Measurements from ENCODE around the gene IGF1. TPM values are rescaled to one million over a fixed set of nuclear protein-coding genes. Genes with fewer than 3 reads are reported as not detected.
"Not testable (repeated sequence)": the region's sequence is repeated elsewhere in the genome, so short reads cannot be mapped to it uniquely, and the experiment has no call there.

The IGF1 gene
- total RNA-seq, 2 donors from 2014 or later: 61.6 to 75.9 TPM

DNA sequence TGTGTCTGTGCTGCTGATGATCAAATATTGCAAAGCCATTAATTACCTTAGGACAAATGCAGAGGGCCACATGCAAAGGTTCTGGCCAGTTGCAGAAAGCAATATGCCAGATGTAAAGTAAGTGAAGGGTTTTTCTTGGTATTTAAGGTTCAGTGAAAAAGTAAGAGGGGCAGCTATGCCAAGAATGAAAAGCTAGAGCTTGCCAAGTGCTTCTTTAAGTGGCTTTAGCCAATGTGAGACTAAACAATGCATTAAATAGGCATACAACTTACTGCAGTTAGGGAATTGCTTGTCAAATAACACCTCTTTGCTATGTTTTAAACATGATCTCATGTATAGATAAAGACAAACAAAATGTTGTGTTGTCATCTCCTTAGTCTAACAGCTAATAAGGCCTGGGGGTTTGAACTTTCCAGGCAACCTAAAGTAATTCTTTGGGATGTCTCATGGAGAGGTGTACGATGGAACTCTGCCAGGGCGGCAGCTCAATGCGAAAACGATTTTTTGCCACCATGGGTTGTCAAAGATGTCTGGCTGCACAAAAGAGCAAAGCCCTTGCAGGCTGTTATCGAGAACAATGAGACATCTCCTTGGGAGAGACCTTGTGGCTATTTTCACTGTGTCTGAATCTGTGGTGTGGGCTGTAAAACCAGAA is 12.0 kb downstream of the IGF1 start:
- DNase-seq (no peak), ATAC-seq (no peak)
- intact Hi-C loops (cut with DNase I): no loop called here

DNA sequence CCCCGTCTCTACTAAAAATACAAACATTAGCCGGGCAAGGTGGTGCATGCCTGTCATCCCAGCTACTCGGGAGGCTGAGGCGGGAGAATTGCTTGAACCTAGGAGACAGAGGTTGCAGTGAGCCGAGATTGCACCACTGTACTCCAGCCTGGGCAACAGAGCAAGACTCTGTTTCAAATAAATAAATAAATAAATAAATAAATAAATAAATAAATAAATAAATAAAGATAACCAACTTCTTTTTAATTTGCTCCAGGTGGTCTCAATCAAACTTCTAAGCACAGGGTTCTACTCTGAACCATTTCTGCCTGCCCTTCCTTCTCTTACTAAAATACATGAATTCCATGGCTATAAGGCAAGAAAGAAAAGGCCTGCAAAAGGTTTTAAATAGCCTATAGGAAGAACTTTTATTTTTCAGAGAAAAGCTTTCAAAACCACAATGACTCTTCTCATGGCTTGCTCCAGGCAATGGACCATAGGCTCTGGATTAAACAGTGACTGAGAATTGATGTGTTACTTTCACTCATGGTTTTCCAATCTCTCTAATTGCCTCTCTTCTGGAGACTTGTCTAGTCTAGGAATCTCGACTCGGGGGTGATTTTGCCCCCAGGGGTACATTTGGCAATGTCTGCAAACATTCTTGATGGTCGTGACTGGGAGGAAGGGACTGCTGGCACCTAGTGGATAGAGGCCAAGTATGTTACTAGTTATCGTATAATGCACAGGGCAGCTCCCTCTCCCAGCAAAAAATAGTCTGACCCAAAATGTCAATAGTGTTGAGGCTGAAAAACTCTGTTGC is 14.4 kb downstream of the IGF1 start:
- DNase-seq (no peak), ATAC-seq (no peak)
- intact Hi-C loops (cut with DNase I): no loop called here

DNA sequence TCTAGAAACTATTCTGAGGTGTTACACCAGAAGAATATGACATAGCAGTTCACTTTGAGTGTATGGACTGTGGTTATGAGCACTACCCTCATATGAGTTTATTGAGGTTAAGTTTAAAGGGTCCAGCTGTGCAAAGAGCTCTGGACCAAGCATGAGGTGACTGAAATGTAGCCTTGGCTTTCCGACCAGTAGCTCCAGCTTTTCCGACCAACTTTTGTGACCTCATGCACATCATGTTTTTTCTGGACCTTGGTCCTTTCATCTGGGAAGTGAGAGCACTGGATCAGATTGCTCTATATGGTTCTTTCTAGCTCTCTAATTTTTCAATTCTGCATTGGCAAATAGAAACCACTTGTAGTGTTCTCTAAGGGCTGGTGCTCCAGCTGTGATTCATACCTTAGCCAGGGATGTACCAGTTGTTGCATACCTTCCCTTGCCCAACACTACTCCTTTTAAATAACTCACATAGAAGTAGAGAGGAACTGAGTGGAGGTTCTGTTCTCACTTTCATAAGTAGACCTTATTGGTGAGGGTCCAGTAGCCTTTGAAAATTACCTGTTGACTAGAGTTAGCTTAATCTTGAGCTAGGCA is 16.6 kb downstream of the IGF1 start:
- ATAC-seq (peak in 1 of 2 donors; percentile 64), DNase-seq (no peak)
- intact Hi-C loops (cut with DNase I): no loop called here

DNA sequence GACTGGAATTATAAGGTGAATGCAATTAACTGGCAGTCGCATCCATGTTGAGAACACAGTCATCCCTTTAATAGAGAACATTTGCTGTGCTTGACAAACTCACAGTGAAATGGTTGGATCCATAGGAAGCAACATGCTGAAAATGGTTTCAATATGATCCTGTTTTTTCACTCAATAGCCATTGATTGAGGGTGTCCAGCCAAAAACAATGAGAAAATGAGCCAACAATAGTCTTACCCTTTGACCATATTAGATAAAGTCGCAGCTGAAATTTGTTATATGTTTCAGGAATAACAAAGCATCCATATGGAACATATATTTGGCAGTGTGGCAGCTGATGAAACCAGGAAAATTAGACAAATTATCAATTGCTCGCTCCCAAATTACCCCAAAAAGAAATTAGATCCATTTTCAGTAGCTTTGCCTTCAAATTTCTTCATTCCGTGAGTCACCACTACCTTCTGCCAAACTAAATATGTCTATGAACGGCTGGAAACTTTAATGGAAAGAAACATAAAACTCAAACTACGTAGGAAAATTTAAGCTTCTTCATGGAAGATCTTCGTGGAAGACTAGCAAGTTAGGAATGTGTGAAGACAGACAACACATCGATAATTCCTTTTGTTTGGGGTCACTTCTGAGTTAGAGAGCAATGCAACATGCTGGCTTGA is 17.4 kb downstream of the IGF1 start:
- intact Hi-C loops (cut with DNase I): no loop called here
- ATAC-seq: peak in 1 of 2 donors; percentile 62

DNA sequence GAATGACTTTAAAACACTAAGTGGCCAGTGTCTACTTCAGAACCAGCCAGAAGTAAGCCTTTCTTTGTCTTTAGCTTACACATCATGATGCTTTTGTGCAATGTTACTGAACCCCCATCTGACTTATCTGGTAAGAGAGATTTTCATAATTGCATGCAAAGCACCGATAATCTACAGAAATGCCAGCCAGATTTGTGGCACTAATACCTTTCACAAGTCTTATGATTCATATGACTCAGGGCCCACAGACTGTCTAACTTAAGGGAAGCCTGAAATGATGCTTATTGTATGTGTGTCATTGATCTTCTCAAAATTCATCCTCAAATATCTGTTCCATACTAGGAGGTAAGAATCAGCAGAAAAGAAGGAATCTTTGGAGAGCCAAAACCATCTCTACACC is 18.0 kb downstream of the IGF1 start:
- intact Hi-C loops (cut with DNase I): no loop called here
- ATAC-seq (no peak), DNase-seq (no peak)

More for the DNA sequence above, 17.4 kb downstream of the IGF1 start:
- no peak for DNase-seq

DNA sequence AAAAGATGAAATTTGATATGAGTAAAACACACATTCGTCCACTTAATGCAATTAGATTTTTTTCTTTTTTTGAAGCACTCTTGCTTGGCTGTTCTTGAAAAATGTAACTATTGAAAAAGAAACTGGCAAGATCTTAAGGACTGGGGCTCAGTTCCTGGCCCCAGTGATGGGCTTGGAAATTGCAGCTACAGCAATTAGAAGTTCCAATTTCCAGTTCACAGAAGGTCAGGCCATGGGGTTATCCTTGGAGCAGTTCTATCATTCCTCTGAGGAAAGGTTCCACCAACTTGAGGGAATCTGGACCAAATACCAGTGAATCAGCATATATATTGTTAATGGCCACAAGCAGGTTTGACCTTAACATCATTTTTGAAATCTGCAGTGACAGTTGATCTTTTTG is 18.9 kb downstream of the IGF1 start:
- intact Hi-C loops (cut with DNase I): no loop called here
- DNase-seq (no peak), ATAC-seq (peak in 1 of 2 donors; percentile 70)

DNA sequence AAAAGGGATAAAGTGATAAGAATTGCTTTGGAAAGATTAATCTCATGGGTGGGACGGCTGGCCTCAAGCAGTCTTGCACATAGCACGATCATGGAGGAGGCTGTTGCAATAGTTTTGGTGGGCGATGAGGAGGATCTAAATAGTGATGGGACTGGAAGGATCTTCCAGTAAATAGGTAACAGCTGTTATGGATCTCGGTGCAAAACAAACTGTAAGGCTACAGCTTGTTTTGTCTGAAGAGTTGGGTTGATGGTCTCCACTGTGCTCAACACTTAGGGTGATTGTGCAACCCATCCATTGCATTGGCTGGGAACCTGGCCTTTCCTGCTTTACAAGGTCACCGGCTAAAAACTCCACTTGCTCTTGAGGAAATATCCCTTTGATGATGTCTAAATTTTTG is 21.0 kb downstream of the IGF1 start:
- intact Hi-C loops (cut with DNase I): no loop called here
- no peak for DNase-seq
- no peak for ATAC-seq

DNA sequence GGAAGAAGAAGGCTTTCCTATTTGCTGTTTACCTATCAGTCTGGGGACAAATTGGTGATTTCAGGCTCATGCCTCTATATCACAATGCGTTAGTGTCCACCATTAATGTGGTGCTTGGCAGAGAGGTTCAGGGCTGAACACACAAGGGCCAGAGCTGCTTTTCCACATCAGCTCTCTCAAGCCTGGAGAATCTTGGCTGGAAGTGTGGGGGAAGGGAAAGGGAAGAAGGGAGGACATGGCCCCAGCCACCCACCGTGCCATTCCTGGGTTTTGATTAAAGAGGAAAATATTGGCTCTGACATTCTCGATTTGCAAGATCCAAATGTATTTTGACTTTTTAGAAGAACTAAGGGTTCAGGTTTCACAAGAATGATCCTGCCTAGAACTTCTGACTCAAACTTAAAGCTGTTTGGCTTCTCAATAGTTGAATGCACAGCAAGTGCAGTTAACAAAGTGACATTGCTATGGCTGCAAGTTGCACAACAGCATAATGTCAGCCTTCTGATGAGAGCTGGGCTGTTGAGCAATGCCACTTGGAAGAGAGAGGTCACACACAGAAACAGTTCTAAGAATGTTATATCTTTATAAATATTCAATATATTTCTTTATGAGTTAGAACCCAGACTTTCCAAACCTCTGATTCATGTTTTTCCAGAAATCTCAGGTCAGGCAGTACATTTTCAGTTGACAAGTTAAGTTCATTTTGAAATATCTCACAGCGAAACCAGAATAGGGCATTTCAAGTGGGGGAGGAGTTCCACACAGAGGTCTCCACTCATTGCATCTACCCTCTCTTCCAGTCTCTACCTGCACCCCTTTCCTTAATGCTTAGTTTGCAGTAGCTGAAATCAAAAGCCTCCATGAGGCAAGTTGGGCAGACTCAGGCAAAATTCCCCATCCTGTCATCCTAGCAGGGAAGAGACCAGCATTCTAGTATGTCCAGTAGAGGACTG is 25.3 kb downstream of the IGF1 start:
- peak; percentile 37 for DNase-seq
- intact Hi-C loops (cut with DNase I): no loop called here
- ATAC-seq: peak; percentile 36 to 69

DNA sequence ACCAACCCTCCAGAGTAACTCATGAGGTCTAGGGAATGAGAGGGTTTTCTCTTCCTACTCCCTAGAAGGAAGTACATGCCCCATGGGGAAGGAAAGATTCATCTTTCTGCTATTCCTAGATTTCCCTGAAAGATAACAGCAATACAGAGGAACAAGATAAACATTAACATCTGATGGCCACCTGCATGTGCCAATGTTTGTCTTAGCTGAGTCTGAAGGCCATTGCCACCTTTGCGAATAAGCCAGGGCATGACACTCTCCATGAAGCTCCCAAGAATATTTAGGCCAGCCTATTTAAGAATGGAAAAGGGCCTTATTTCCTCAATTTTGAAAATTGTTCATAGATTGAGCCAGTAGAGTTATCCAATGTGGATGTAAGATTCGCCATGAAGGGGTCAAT is 26.0 kb downstream of the IGF1 start:
- DNase-seq: no peak
- ATAC-seq: no peak
- intact Hi-C loops (cut with DNase I): no loop called here

DNA sequence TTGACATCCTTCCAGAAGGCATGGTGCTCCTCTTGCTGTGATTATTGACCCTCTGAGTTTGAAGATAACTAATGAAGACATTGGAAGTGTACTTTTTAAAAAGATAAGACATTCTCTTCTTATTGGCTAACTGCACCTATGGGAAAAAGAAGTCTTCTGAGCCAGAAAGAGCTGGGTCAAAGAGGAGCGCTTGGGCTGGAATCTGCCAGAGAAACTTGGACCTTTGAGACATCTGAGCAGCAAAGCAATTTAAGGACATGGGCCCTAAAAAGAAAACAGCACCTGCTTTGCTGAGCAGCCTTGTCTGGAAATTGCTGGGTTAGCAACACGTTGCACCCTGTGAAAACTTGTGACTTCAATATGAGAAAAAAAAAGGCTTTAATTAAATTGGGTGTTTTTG is 27.8 kb downstream of the IGF1 start:
- peak in 1 of 2 donors; percentile 53 for ATAC-seq
- intact Hi-C loops (cut with DNase I): no loop called here
- DNase-seq: no peak

DNA sequence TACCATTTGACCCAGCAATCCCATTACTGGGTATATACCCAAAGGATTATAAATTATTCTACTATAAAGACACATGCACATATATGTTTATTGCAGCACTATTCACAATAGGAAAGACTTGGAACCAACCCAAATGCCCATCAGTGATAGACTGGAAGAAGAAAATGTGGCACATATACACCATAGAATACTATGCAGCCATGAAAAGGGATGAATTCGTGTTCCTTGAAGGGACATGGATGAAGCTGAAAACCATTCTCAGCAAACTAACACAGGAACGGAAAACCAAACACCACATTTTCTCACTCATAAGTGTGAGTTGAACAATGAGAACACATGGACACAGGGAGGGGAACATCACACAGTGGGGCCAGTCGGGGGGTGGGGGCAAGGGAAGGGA is 31.3 kb downstream of the IGF1 start:
- DNase-seq; ATAC-seq; intact Hi-C loops (cut with DNase I): not testable (repeated sequence)

DNA sequence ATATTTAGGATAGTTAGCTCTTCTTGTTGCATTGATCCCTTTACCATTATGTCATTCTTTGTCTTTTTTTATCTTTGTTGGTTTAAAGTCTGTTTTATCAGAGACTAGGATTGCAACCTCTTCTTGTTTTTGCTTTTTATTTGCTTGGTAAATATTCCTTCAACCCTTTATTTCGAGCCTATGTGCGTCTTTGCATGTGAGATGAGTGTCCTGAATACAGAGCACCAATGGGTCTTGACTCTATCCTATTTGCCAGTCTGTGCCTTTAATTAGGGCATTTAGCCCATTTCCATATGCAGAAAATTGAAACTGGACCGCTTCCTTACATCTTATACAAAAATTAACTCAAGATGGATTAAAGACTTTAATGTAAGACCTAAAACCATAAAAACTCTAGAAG is 32.9 kb downstream of the IGF1 start:
- intact Hi-C loops (cut with DNase I); ATAC-seq: not testable (repeated sequence)

DNA sequence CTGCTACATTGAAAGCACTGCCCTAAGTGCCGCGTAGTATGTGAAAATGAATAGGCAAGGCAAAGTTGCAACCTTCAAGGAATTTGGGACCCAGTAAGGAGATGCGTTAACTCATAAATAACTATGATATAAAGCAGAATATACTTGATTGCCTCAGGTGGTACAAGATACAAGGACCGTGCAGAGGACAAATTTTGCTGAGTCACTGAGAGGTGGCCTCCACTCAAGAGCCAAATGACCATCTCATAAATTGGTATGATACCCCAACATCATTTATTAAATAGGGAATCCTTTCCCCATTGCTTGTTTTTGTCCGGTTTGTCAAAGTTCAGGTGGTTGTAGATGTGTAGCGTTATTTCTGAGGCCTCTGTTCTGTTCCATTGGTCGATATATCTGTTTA is 35.7 kb downstream of the IGF1 start:
- ATAC-seq (no peak), DNase-seq (no peak)
- intact Hi-C loops (cut with DNase I): no loop called here

More for the DNA sequence above, 32.9 kb downstream of the IGF1 start:
- DNase-seq: not testable (repeated sequence)

DNA sequence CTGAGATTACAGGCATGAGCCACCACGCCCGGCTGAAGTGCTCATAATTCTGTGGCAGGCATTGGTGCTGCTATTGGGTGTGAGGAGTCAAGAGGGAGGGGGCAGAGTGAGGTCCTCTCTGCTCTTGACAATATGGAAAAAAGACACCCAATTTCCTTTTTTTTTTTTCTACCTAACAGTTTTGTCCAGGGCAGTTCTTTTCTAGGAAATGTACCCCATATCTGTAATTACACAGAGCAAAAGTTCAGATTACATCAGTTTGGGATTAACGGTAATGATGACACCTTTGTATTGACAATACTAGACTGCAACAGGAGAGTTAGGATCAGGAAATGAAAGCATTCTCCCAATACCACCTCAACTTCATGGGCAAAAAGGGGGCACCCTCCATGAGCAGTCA is 36.3 kb downstream of the IGF1 start:
- ATAC-seq: no peak
- intact Hi-C loops (cut with DNase I): no loop called here
- DNase-seq: no peak

DNA sequence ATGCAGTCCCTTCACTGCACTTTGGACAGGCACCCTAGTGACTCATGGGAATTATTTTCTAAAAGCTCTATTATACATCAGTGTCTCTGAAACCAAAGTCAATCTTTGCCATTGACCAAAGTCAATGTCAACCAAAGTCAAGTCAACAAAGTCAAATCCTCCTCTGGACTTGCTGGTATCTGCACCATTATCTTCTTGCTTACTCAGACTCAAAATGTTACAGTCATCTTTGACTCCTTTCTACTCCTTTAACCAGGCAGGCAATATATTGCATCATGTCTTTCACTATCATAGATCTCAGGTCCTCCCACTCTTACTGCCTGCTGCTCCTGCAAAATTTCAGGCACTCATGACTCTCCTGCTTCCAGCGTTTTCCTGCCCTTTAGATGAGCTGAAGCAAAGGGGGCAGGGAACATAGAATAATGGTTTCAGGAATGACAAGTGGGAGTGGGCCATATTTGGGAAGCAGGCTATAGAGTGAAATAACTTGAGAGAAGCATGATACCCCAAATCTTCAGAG is 39.2 kb downstream of the IGF1 start:
- intact Hi-C loops (cut with DNase I): no loop called here
- DNase-seq: no peak
- ATAC-seq: peak in 1 of 2 donors; percentile 84

DNA sequence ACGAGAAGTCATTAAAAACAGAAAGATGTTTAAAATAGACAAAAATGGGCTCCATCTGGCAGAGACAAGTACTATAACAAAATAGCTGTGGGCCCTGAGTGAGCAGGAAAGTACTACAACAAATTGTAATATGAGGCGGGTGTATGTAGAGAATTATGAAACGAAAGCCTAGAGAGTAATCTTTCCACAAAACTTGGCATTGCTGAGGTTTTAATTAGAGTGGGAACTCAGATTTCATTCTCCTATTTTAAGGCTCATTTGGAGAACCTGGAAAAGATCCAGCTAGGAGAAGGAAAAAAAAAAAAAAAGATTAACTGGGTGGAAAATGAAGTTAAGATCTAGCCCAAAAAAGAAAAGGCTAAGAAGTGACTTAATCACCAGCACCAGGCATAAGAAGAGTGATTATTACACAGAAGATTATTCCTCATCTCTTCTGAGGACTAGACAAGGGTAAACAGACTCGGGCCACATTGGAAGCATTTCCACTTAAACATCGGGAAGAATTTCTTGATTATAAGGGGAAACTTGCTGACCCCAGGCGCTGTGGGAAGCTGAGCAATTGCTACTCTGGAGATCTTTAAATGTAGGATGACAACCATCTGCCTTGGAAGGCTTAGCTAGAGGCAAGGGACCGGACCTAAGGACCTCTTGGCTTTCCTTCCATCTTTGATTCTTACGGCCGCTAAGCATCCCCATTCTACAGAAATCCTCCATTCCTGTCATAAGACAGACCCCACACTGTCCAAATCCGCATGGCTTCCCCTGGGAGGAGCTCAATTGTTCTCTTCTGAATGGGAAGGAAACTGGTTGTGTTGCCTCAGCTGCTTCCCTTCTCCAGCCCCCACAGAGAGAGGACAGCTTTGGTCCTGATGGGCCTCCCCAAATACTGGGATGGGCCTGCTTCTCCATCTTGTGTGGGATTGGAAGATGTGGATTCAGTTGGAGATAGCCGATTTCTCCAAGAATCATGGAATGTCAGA is 40.6 kb downstream of the IGF1 start:
- ATAC-seq (peak; percentile 25 to 56), DNase-seq (no peak)
- intact Hi-C loops (cut with DNase I): no loop called here

DNA sequence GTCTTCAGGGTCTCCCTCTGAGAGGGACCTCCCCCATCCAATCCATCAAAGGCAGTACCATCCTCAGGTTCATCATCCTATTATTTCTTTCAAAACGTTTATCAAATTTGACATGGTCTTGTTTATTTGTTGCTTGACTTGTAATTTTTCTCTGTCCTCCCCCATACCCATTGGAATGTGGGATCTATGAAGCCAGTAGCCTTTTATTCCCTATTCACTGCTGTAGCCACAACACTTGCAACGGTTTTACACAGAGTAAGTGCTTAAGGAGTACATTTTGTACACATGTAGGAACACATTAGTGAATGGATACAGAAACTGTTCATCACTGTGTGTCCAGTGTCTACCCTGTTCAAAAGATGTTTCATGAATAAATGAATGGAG is 41.5 kb downstream of the IGF1 start:
- ATAC-seq (no peak), DNase-seq (no peak)
- intact Hi-C loops (cut with DNase I): no loop called here

Data from left cardiac atrium (tissue), 4 donors.